ENCODE measurements around the gene APP.
"Not testable (repeated sequence)": the region's sequence is repeated elsewhere in the genome, so short reads cannot be mapped to it uniquely, and the experiment has no call there.

The APP gene

GRCh38 chr21:26162081-26162480, 8.5 kb downstream of the APP start:
- no peak for DNase-seq

GRCh38 chr21:26159869-26160268, 10.7 kb downstream of the APP start:
- no peak for DNase-seq

DNA sequence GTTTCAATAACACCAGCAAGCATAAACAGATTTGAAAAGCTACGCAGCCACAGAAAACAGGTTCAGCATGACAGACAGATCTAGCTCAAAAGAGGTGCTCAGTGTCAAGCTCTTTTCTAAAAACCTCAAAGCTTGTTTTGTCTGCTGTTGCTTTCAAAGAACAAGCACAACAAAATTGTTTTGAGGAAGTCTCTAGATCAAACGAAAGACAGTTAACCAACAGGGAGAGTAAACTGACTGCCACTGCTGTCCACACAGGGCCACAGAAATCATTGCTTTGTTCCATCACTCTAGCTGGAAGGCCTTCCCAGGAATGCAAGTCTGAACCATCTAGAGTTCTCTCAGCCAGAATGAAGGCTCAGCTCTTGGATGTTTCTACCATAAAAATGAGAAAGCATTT, 12.8 kb downstream of the APP start:
- DNase-seq, result no peak

DNA sequence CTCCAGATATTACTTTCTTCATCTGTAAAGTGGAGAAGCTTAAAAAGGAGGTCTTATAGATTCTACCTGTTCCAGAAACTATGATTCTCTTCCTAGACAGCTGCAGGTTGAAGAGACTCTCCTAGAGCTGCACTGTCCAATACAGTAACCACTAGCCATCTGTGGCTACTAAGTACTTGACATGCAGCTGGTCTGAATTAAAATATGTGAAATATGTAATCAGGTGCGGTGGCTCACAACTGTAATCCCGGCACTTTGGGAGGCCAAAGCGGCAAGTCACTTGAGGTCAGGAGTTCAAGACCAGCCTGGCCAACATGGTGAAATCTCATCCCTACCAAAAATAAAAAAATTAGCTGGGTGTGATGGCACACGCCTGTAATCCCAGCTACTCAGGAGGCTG, 15.8 kb downstream of the APP start:
- DNase-seq, result no peak

GRCh38 chr21:26153758-26154157, 16.8 kb downstream of the APP start:
- DNase-seq, result no peak

- no peak for DNase-seq
Measured at GRCh38 chr21:26148840-26149354, 21.7 kb downstream of the APP start.

DNA sequence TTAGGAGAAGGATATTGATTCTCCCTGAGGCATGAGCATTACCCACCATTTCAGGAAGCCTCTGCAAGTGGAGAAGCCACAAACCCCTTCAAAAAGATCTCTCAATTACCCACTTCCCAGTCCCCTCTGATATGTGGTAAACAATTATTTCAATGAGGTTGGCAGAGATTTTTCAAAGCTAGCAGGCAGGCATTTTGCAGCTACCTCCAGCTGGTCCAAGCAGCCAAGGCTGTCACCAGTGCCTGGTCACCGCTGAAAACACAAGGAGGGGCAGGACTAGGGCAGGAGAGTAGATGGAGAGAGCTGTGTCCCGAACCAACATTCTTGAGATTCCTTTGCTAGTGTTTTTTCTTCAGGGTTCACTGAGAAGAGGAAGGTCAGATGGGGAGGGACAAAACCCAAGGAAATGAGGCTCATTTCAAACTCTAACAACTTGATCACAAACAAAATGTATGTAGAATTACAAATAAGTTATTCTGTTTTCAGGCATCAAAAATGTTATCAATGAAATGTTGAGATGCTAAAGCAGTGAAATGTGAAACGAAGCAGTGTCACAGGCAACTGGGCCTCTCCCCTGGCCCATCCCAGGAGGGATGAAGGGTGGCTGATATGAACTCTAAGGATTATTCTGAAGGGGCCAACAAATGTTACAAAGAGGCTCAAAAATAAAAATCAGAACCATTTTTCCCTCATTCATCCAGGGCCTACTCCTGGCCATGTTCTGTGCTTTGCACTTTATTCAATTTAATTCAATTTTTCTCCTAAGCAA, 22.3 kb downstream of the APP start:
- no peak for DNase-seq

DNA sequence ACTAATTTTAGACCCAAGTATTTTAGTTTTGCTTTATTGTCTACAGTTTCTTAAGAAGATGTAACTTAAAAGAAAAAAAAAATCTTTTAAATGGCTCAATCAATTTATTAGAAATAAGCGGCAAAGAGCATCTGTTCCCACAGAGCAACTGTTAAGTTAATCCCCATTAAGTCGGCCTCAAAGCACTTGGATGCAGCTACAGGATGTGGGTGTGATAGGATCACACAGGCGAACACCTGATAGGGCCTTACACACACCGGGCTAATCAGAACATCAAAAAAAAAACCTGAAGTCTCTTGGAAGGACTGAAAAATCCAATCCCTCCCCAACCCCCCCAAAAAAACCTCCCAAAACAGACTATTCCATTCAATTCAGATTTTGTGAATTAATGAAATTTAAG, 23.0 kb downstream of the APP start:
- DNase-seq, result no peak

DNA sequence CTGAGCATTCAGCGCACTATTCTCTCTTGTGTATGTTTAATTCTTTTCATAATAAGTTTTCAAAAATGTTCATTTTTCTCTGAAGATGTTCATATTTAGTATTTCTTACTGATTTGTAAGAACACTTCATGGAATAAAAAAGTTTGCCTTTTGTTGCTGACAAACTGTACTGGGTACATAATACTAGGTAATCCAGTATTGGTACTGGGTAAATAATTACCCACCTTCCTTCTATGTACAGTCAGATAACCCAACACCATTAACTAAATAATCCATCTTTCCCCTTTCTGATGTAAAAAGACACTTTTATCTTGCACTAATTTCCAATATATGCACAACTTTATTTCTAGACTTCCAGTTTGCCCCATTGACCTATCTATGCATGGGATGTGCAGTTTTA, 23.9 kb downstream of the APP start:
- no peak for DNase-seq

DNA sequence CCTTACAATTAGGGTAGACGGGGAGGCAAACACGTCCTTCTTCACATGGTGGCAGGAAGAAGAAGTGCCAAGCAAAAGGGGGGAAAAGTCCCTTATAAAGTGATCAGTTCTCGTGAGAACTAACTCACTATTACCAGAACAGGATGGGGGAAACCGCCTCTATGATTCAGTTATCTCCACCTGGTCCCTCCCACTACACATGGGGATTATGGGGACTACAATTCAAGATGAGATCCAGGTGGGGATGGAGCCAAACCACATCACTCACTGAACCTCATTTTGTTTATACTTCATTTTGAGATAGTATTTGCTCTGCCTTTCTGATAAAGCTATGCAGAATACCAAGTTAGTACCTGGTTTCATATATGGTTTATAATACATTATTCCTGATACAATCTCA, 26.5 kb downstream of the APP start:
- no peak for DNase-seq

GRCh38 chr21:26142363-26142762, 28.2 kb downstream of the APP start:
- DNase-seq, result no peak

GRCh38 chr21:26140926-26141325, 29.6 kb downstream of the APP start:
- no peak for DNase-seq

GRCh38 chr21:26140164-26140579, 30.4 kb downstream of the APP start:
- DNase-seq, result no peak

GRCh38 chr21:26138615-26139257, 31.8 kb downstream of the APP start:
- no peak for DNase-seq

DNA sequence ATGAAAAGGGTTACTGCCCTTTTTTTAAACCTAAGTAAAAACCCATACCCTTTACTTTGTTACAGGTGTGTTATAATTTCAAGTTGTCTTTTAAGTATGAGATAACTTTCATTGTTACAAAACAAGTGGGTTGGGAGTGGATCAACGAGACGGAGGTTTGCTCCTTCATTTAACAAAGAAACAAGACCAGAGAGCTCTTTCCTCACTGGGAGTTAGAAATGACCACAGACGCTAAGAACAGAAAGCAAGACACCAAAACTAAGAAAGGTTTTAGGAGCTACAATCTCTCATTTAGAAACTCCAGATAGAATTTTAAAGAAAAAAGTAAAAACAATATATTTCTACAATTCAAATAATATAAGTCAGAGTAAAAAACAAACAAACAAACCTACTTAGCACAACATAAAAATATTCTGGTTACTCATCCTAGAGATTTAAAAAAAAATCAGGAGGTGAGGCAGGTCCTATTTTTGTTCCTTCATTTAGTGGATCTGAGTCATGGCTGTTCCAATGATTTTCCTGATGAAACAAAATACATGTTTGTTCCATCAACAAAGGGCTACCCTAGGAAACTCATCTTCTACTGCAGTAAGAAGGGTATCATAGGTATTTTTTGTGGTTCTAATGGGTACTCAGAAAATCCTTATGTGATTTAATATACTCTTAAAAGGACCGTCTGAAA, 33.0 kb downstream of the APP start:
- DNase-seq, result no peak

DNA sequence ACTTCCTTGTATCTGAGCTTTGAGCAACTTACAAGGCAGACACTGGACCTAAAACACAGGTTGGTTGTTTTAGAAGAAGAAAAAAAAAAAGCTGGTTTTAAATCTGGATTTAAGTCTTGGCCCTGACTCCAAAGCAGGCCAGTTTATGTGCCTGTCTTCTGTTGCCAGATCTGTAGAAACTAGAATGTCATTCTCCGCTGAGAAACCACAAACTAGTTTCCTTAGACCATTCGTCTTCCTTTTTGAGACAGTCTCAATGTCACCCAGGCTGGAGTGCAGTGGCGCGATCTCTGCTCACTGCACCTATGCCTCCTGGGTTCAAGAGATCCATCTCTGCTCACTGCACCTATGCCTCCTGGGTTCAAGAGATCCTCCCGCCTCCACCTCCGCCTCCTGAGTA, 33.9 kb downstream of the APP start:
- no peak for DNase-seq

- no peak for DNase-seq
Measured at GRCh38 chr21:26135520-26135919, 35.0 kb downstream of the APP start.

DNA sequence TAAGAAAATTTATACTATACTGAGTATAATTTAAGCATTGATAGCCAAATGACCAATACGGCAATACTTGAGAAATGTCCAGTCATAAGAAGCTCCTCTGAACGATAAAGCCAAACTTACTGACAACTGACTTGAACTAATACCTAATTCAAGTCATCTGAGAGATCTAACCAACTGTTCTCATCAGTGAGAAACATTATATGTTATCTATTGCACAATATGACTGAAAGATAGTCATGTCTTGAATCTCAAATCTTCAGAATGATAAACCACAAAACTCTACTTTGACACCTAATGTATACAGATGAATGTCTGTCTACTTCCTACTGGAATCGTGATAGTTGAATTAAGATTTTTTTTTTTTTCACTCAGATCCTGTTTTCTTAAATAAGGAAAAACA, 39.0 kb downstream of the APP start:
- no peak for DNase-seq

DNA sequence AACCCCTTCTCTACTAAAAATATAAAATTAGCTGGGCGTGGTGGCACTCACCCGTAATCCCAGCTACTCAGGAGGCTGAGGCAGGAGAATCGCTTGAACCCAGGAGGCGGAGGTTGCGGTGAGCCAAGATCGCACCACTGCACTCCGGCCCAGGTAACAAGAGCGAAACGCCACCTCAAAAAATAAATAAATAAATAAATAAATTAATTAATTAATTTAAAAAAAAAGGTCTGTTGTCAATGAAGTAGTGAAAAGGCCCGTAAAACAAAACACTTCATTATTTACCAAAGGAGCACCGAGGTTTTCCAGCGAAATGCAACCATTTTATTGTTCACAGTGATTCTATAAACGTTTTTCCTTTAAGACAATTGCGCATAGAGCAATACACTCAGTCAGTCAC, 39.5 kb downstream of the APP start:
- DNase-seq, result not testable (repeated sequence)

GRCh38 chr21:26130249-26130881, 40.2 kb downstream of the APP start:
- DNase-seq, result no peak

DNA sequence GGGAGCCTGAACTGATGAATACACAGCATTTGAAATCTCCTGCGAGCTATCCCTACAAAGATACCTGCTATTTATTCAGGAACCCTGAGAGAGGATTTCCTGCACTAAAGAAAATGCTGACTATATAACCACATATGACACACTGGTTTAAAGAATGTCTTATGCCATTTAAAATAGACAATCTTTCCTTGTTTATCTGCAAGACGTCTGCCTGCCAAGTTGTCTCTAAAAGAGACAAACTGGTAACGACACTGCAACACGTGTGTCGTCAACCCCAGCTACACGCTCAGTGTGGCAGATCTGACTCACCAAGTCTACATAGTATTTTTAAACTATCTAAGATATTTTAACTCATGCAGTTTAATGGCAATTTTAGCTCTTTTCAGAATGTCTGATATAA, 42.7 kb downstream of the APP start:
- no peak for DNase-seq

DNA sequence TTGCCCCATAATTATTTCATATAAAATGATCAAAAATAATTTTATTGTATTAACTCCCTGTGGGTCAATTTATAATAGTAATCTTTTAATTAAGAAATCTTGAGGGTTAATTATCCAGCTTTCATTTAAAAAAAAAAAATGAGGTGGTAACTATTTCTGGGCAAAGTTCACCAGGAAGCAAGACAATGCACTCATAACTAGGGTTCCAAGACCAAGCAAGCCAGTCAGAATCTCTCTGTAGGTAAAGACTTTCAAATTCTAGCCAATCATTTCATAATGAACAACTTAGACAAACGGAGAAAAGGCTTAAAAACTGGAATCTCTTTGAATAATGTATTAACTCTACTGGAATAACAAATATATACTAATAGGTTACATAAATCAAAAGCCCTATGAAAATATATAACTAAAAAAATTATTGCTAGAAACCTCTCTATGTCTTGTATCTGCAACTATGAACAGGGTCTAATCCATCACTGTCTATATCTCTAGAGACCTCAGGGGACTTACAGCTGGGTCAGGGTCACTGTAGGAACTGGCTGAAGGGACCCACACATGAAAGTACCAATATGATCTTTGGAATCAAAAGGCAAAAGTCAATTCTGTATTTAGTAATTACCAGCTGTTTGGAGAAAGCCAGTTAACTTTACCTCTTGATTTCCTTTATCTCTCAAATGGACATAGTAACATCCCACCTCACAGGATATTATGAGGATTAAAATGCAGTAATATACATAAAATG, 43.3 kb downstream of the APP start:
- DNase-seq, result no peak

GRCh38 chr21:26126168-26126553, 44.4 kb downstream of the APP start:
- DNase-seq, result no peak
